Esophagus muscularis mucosa (tissue), 4 donors: ENCODE measurements around the gene FZD1. TPM values are rescaled to one million over a fixed set of nuclear protein-coding genes. Genes with fewer than 3 reads are reported as not detected.

Experiments used
- DNase-seq: peaks from one replicate; pipeline ENCODE4 v3.0.0-alpha.2; 2017; ENCODE audit errors: extremely low spot score
- H3K27ac ChIP-seq, 4 donors: fragments of 200-600 bp; sonication (generic); replicated peaks in 1 of 4; 1 replicate in 3 of 4; 2 replicates in 1 of 4; pipeline ENCODE4 v1.5.1; 2016 to 2019; ENCODE audit warnings: mild to moderate bottlenecking in 1 of 4
- H3K27me3 ChIP-seq, 4 donors: fragments of 200-600 bp; sonication (generic); one replicate each; pipeline versions ENCODE4 v1.5.1 to v1.6.0; 2016 to 2019
- H3K36me3 ChIP-seq, 4 donors: fragments of 200-600 bp; sonication (generic); one replicate each; pipeline ENCODE4 v1.5.1; 2016 to 2019
- H3K4me1 ChIP-seq, 4 donors: fragments of 200-600 bp; sonication (generic); one replicate each; pipeline ENCODE4 v1.5.1; 2016 to 2019
- H3K4me3 ChIP-seq, 4 donors: fragments of 200-600 bp; sonication (generic); 1 replicate in 2 of 4; 2 replicates in 2 of 4; pipeline ENCODE4 v1.5.1; 2016 to 2019; ENCODE audit warnings: mild to moderate bottlenecking in 4 of 4, moderate library complexity in 1 of 4
- H3K9me3 ChIP-seq, 4 donors: fragments of 200-600 bp; sonication (generic); 1 replicate in 3 of 4; 2 replicates in 1 of 4; pipeline ENCODE4 v1.5.1; 2016 to 2019
- CTCF ChIP-seq, 3 experiments: fragments of 200-600 bp in 2 of 3; fragments of 450-650 bp in 1 of 3; sonication (generic) in 2 of 3; IDR thresholded peaks; one replicate each; pipeline ENCODE4 v1.5.1; 2017 to 2019; ENCODE audit warnings: antibody characterized with exemption in 3 of 3, mild to moderate bottlenecking in 2 of 3, moderate library complexity in 1 of 3
- EP300 ChIP-seq: sonication (generic); formaldehyde crosslinking; IDR thresholded peaks from one replicate; pipeline ENCODE4 v1.6.1; 2017; ENCODE audit warnings: antibody characterized with exemption
- POLR2A ChIP-seq: fragments of 450-650 bp; IDR thresholded peaks from one replicate; pipeline ENCODE4 v1.6.1; 2017; ENCODE audit warnings: antibody characterized with exemption, moderate library complexity, mild to moderate bottlenecking, low read depth
- POLR2AphosphoS5 ChIP-seq, 2 donors: sonication (generic); formaldehyde crosslinking; IDR thresholded peaks; one replicate each; pipeline ENCODE4 v1.6.1; 2017; ENCODE audit warnings: antibody characterized with exemption in 2 of 2
- WGBS: methylation state at CpG from one replicate; pipeline ENCODE4 v1.1.5; 2018; 5-methylcytosine and 5-hydroxymethylcytosine counted together
- intact Hi-C: fragments of 100-400 bp; cut with DNase I; formaldehyde crosslinking; loops from one replicate; pipeline ENCODE4 v1.15.1; 2023
- total RNA-seq, 4 donors: library from RNA; depleted of rRNA; stranded (reverse); fragments of >200 nt; gene quantifications; one replicate each; pipeline versions ENCODE4 v1.1.0 to v1.2.1, GENCODE V29; 2016

Gene FZD1
- total RNA-seq, 4 donors from 2014 or later = 12.0 to 22.2 (median 17.4) TPM

GRCh38 chr7:91293840-91294239 lies 29.6 kb downstream of the FZD1 start:
- Histone ChIP-seq H3K36me3 (no peaks in the 10 kb centered on the region), H3K4me3 (no peak overlapping the region), H3K9me3 (no peaks in the 10 kb centered on the region), H3K27ac (no peak overlapping the region), H3K27me3 (no peaks in the 10 kb centered on the region), H3K4me1 (no peaks in the 10 kb centered on the region)
- intact Hi-C loops = no loop called here
- no peak for DNase-seq
- 90% methylated on average over 1 of the region's 1 CpG for WGBS
- TF ChIP-seq POLR2A (no peak), POLR2AphosphoS5 (IDR thresholded peaks at IDR 0.05) (no peak), CTCF (IDR thresholded peaks at IDR 0.05) (no peak), EP300 (no peak)

- Histone ChIP-seq H3K4me3 (no peak overlapping the region), H3K27me3 (no peaks in the 10 kb centered on the region), H3K36me3 (no peaks in the 10 kb centered on the region), H3K9me3 (no peaks in the 10 kb centered on the region), H3K4me1 (no peaks in the 10 kb centered on the region), H3K27ac (no peak overlapping the region)
- intact Hi-C loops = no loop called here
- no peak for DNase-seq
- WGBS = 70% methylated on average over 6 of the region's 6 CpGs
- TF ChIP-seq POLR2A (no peak), CTCF (IDR thresholded peaks at IDR 0.05) (no peak), POLR2AphosphoS5 (IDR thresholded peaks at IDR 0.05) (no peak), EP300 (no peak)
These were observed 30.5 kb downstream of the FZD1 start for GRCh38 chr7:91294639-91295220.

- Histone ChIP-seq H3K36me3 (no peaks in the 10 kb centered on the region), H3K4me3 (no peak overlapping the region), H3K9me3 (no peaks in the 10 kb centered on the region), H3K27me3 (no peaks in the 10 kb centered on the region), H3K27ac (no peak overlapping the region), H3K4me1 (no peaks in the 10 kb centered on the region)
- 90% methylated on average over 3 of the region's 3 CpGs for whole genome bisulfite sequencing
- no peak for DNase-seq
- intact Hi-C loops = no loop called here
- TF ChIP-seq POLR2AphosphoS5 (IDR thresholded peaks at IDR 0.05) (no peak), CTCF (IDR thresholded peaks at IDR 0.05) (no peak), EP300 (no peak), POLR2A (no peak)
These were observed 31.3 kb downstream of the FZD1 start for GRCh38 chr7:91295576-91295975.

GRCh38 chr7:91297939-91298338 lies 33.7 kb downstream of the FZD1 start:
- no peaks in the 10 kb centered on the region for H3K36me3 ChIP-seq
- H3K27me3 ChIP-seq = no peaks in the 10 kb centered on the region
- no peak for TF ChIP-seq POLR2A
- TF ChIP-seq POLR2AphosphoS5 (IDR thresholded peaks at IDR 0.05) = no peak
- 95% methylated on average over 1 of the region's 1 CpG for WGBS
- H3K4me3 ChIP-seq = no peak overlapping the region
- H3K4me1 ChIP-seq = no peaks in the 10 kb centered on the region
- H3K27ac ChIP-seq = no peak overlapping the region
- no peak for DNase-seq
- H3K9me3 ChIP-seq = no peaks in the 10 kb centered on the region
- intact Hi-C loops = no loop called here

- no peaks in the 10 kb centered on the region for H3K27me3 ChIP-seq
- H3K9me3 ChIP-seq = no peaks in the 10 kb centered on the region
- TF ChIP-seq CTCF (IDR thresholded peaks at IDR 0.05) (no peak), POLR2AphosphoS5 (IDR thresholded peaks at IDR 0.05) (no peak), EP300 (no peak), POLR2A (no peak)
- H3K4me1 ChIP-seq = no peaks in the 10 kb centered on the region
- no peak for DNase-seq
- 78% methylated on average over 6 of the region's 6 CpGs for WGBS
- H3K36me3 ChIP-seq = no peaks in the 10 kb centered on the region
- no peak overlapping the region for H3K27ac ChIP-seq
- no peak overlapping the region for H3K4me3 ChIP-seq
- intact Hi-C loops = no loop called here
These were observed 35.9 kb downstream of the FZD1 start for GRCh38 chr7:91299952-91300775.
